Esophagus muscularis mucosa (tissue), 4 donors: ENCODE measurements around the gene NOTO. TPM values are rescaled to one million over a fixed set of nuclear protein-coding genes. Genes with fewer than 3 reads are reported as not detected.
A peak's percentile ranks its signal among the peaks of the same experiment; 100 is the strongest.

Experiments used
- DNase-seq: peaks from one replicate; pipeline ENCODE4 v3.0.0-alpha.2; 2017; ENCODE audit errors: extremely low spot score
- H3K27ac ChIP-seq, 4 donors: fragments of 200-600 bp; sonication (generic); replicated peaks in 1 of 4; 1 replicate in 3 of 4; 2 replicates in 1 of 4; pipeline ENCODE4 v1.5.1; 2016 to 2019; ENCODE audit warnings: mild to moderate bottlenecking in 1 of 4
- H3K27me3 ChIP-seq, 4 donors: fragments of 200-600 bp; sonication (generic); one replicate each; pipeline versions ENCODE4 v1.5.1 to v1.6.0; 2016 to 2019
- H3K36me3 ChIP-seq, 4 donors: fragments of 200-600 bp; sonication (generic); one replicate each; pipeline ENCODE4 v1.5.1; 2016 to 2019
- H3K4me1 ChIP-seq, 4 donors: fragments of 200-600 bp; sonication (generic); one replicate each; pipeline ENCODE4 v1.5.1; 2016 to 2019
- H3K4me3 ChIP-seq, 4 donors: fragments of 200-600 bp; sonication (generic); 1 replicate in 2 of 4; 2 replicates in 2 of 4; pipeline ENCODE4 v1.5.1; 2016 to 2019; ENCODE audit warnings: mild to moderate bottlenecking in 4 of 4, moderate library complexity in 1 of 4
- H3K9me3 ChIP-seq, 4 donors: fragments of 200-600 bp; sonication (generic); 1 replicate in 3 of 4; 2 replicates in 1 of 4; pipeline ENCODE4 v1.5.1; 2016 to 2019
- EP300 ChIP-seq: sonication (generic); formaldehyde crosslinking; IDR thresholded peaks from one replicate; pipeline ENCODE4 v1.6.1; 2017; ENCODE audit warnings: antibody characterized with exemption
- POLR2A ChIP-seq: fragments of 450-650 bp; IDR thresholded peaks from one replicate; pipeline ENCODE4 v1.6.1; 2017; ENCODE audit warnings: antibody characterized with exemption, moderate library complexity, mild to moderate bottlenecking, low read depth
- POLR2AphosphoS5 ChIP-seq, 2 donors: sonication (generic); formaldehyde crosslinking; IDR thresholded peaks; one replicate each; pipeline ENCODE4 v1.6.1; 2017; ENCODE audit warnings: antibody characterized with exemption in 2 of 2
- WGBS: methylation state at CpG from one replicate; pipeline ENCODE4 v1.1.5; 2018; 5-methylcytosine and 5-hydroxymethylcytosine counted together
- intact Hi-C: fragments of 100-400 bp; cut with DNase I; formaldehyde crosslinking; loops from one replicate; pipeline ENCODE4 v1.15.1; 2023
- total RNA-seq, 4 donors: library from RNA; depleted of rRNA; stranded (reverse); fragments of >200 nt; gene quantifications; one replicate each; pipeline versions ENCODE4 v1.1.0 to v1.2.1, GENCODE V29; 2016
- TF ChIP-seq, protein P1 (sequence below), 3 experiments: fragments of 200-600 bp in 2 of 3; fragments of 450-650 bp in 1 of 3; sonication (generic) in 2 of 3; IDR thresholded peaks; one replicate each; pipeline ENCODE4 v1.5.1; 2017 to 2019; ENCODE audit warnings: antibody characterized with exemption in 3 of 3, mild to moderate bottlenecking in 2 of 3, moderate library complexity in 1 of 3

Gene NOTO
- total RNA-seq, 4 donors from 2014 or later = not detected

DNA sequence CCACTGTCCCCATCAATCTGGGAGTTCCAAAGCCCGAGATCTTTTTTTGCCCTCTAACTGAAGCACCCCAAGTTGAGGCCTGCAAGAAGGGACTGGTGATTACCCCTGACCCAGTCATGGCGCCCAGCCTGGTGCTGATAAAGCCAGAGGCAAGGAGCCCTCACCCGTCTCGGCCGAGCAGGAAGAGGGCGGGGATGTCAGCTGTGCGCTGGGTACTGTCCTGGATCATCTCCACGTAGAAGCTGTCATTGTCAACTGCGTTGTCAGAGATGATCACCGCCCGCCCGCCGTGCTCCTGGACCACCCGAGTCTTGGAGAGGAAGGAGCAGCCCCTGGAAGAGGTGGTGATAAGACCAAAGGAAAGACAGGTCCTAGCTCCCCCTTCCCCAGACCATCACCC is 26.3 kb downstream of the NOTO start:
- WGBS = 87% methylated on average over 10 of the region's 14 CpGs
- peaks cover 8 to 67% (median 63%) of the 10 kb centered on the region in 4 donors for H3K36me3 ChIP-seq
- no peak for DNase-seq
- peaks cover 7 to 14% (median 9%) of the 10 kb centered on the region in 4 donors for H3K4me1 ChIP-seq
- no peak overlapping the region for H3K27ac ChIP-seq
- H3K27me3 ChIP-seq = no peaks in the 10 kb centered on the region
- intact Hi-C loops = no loop called here
- H3K4me3 ChIP-seq = no peak overlapping the region
- H3K9me3 ChIP-seq = no peaks in the 10 kb centered on the region
- no peak for TF ChIP-seq POLR2A
- TF ChIP-seq EP300 = no peak
- TF ChIP-seq POLR2AphosphoS5 (IDR thresholded peaks at IDR 0.05) = no peak
- TF ChIP-seq, protein P1, sequence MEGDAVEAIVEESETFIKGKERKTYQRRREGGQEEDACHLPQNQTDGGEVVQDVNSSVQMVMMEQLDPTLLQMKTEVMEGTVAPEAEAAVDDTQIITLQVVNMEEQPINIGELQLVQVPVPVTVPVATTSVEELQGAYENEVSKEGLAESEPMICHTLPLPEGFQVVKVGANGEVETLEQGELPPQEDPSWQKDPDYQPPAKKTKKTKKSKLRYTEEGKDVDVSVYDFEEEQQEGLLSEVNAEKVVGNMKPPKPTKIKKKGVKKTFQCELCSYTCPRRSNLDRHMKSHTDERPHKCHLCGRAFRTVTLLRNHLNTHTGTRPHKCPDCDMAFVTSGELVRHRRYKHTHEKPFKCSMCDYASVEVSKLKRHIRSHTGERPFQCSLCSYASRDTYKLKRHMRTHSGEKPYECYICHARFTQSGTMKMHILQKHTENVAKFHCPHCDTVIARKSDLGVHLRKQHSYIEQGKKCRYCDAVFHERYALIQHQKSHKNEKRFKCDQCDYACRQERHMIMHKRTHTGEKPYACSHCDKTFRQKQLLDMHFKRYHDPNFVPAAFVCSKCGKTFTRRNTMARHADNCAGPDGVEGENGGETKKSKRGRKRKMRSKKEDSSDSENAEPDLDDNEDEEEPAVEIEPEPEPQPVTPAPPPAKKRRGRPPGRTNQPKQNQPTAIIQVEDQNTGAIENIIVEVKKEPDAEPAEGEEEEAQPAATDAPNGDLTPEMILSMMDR (IDR thresholded peaks at IDR 0.05) = no peak

DNA sequence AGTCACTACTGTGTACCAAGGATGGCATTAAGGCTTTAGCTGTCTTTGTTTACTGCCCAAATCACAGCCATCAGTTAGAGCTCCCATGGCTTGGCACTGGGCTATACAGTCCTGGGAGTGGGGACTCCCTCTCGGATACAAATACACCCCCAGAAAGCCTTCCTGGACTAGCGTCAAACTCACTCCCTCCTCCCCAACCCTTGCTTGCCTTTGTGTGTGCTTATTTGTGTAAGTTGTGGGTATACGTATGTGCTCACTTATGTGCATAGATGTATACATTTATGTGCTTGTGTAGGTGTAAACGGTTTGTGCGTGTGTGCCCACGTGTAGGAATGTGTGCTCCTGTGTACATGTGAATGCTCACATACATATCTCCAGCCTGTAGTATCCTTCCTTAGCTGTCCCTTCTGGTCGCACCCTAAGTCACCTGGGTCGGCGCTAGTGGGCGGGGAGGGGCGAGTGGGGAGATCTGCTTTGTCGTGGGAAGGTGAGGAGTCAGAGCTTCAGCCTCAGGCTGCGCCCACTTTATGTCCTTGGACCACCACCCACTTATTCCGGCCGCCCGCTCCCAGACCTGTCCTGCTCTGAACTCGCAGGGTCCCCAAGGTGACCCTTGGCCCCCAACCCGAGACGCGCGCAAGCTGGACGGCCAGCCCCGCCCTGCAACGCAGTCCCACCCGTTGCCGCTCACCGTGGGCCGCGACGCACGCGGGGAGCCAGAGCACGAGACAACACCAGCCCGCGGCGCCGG is 30.2 kb downstream of the NOTO start:
- intact Hi-C loops = no loop called here
- DNase-seq = no peak
- WGBS = 6% methylated on average over 7 of the region's 37 CpGs
- Histone ChIP-seq H3K9me3 (no peaks in the 10 kb centered on the region), H3K4me3 (peak overlapping the region; percentile 73 to 89 (median 76)), H3K27ac (peak overlapping the region; percentile 92 to 97 (median 96)), H3K27me3 (no peaks in the 10 kb centered on the region), H3K36me3 (peaks cover 5 to 33% (median 28%) of the 10 kb centered on the region in 4 donors), H3K4me1 (peaks cover 26 to 39% (median 37%) of the 10 kb centered on the region in 4 donors)
- TF ChIP-seq POLR2AphosphoS5 (IDR thresholded peaks at IDR 0.05) = no peak
- TF ChIP-seq, protein P1 (IDR thresholded peaks at IDR 0.05) = no peak
- no peak for TF ChIP-seq POLR2A
- no peak for TF ChIP-seq EP300

DNA sequence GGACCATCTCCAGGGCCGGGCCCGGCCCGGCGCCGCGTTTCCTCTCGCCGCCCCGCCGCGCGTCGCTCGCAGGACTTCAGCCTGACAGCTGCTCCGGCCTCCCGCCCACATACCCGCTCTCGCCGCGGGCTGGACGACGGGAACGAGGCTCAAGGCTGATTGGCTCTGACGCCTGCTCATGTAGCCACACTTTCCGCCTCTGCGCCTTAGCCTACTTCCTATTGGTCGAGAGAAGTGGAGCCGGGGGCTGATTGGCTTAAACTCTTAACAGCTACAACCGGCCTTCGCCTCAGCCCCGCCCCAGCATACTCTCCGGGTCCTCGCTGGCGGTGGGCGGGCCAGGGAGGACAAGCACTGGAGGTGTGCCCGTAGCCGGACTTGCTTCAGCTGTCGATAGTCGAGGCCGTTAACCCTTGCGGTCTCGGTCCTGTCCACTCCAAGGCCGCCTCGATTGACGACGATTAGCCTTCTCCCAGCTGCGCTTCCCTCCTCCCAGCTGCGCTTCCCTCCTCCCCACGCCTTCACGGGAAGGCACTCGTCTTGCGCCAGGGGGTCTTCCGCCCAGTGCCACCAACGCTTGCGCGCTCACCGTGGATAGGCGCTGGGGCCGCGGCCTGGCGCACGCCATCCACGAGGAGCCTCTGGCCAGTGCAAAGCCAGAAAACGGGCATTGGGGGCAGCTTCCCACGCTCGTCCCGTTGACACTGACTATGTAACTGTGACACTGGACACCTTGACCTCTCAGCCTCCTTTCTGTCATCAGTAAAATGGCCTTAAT is 31.0 kb downstream of the NOTO start, which contains the start of gene PRADC1:
PRADC1 (minus strand) TSS at position 86 of the 778 bp plus-strand sequence; CDS start at position 7, 79 bp downstream.
- WGBS = under 1% methylated on average over 51 of the region's 67 CpGs
- DNase-seq = peak; percentile 100
- TF ChIP-seq EP300 (no peak), POLR2AphosphoS5 (IDR thresholded peaks at IDR 0.05) (peak; percentile 74 to 84), POLR2A (no peak)
- TF ChIP-seq, protein P1 (IDR thresholded peaks at IDR 0.05) = no peak
- no peaks in the 10 kb centered on the region for H3K9me3 ChIP-seq
- H3K27me3 ChIP-seq = no peaks in the 10 kb centered on the region
- peaks cover 26 to 47% (median 44%) of the 10 kb centered on the region in 4 donors for H3K4me1 ChIP-seq
- intact Hi-C loops = no loop called here
- H3K27ac ChIP-seq = peak within 1 kb of the TSS; percentile 92 to 97 (median 96)
- H3K36me3 ChIP-seq = peaks cover 5 to 26% (median 20%) of the 10 kb centered on the region in 4 donors
- H3K4me3 ChIP-seq = peak within 1 kb of the TSS; percentile 73 to 89 (median 76)

DNA sequence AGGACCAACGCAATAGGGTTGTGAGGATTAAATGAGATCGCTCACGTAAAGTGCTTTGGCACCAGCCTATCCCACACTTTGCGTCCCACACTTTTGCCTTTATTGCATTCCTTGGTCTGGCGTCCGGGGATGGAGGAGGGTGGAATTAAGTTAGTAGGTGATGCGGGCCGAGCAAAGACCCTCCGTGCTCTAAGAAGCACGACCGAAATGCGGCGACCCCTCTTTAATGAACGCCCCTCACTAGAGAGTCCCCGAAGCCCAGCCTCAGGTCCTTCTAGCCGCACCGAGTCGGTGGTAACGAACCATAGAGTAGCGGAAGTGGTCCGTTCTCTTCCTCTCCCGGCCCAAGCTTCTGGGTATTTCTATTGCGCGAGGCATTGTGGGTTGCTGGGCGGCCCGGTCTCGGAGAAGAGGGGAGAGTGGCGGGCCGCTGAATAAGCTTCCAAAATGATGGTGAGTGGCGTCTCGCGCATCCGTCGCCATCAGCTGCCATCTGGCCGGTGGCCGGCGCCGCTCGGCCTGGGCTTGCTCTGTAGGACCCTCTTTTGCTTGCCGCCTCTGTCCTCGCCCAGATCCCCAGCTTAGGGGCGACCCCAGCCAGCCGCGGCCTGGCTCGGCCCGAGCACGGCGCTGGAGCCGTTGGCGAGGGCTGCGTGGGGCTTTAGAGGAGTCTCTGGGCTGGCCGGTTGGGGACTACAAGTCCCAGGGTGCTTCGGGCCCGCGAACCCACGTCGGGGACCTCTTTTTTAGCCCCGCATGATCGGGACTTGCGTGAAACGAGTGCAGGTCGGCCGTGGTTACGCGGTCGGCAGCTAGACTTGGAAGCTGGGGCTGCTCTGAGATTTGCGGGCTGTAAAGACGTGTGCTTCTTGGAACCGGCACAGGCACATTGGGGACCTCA is 31.8 kb downstream of the NOTO start, which contains the start of gene CCT7:
CCT7 (plus strand) TSS at position 377 of the 901 bp plus-strand sequence; CDS start at position 448, 71 bp downstream.
- H3K9me3 ChIP-seq = no peaks in the 10 kb centered on the region
- TF ChIP-seq POLR2AphosphoS5 (IDR thresholded peaks at IDR 0.05) = peak; percentile 91 to 94
- TF ChIP-seq POLR2A = peak; percentile 77
- TF ChIP-seq, protein P1 (IDR thresholded peaks at IDR 0.05) = no peak
- H3K27me3 ChIP-seq = no peaks in the 10 kb centered on the region
- WGBS = under 1% methylated on average over 34 of the region's 69 CpGs
- peaks cover 32 to 55% (median 52%) of the 10 kb centered on the region in 4 donors for H3K4me1 ChIP-seq
- peaks cover 0 to 24% (median 16%) of the 10 kb centered on the region in 4 donors for H3K36me3 ChIP-seq
- H3K27ac ChIP-seq = peak within 1 kb of the TSS; percentile 92 to 97 (median 96)
- intact Hi-C loops = no loop called here
- DNase-seq = peak; percentile 97
- H3K4me3 ChIP-seq = peak within 1 kb of the TSS; percentile 73 to 89 (median 76)
